Breast epithelium (tissue), 4 donors: ENCODE results near the gene CTXND1. TPM values are rescaled to one million over a fixed set of nuclear protein-coding genes. Genes with fewer than 3 reads are reported as not detected.

ENCODE experiments used
- DNase-seq, 2 donors: peaks; one replicate each; pipeline ENCODE4 v3.0.0-alpha.2; 2019; ENCODE audit warnings: low spot score in 2 of 2
- H3K27ac ChIP-seq, 2 donors: fragments of 200-600 bp; sonication (generic) in 1 of 2; one replicate each; pipeline ENCODE4 v1.5.1; 2016 to 2019; ENCODE audit warnings: mild to moderate bottlenecking in 1 of 2
- H3K27me3 ChIP-seq, 2 donors: fragments of 200-600 bp; sonication (generic) in 1 of 2; one replicate each; pipeline versions ENCODE4 v1.5.1 to v1.6.0; 2017 to 2019; ENCODE audit warnings: control low read depth in 1 of 2, mild to moderate bottlenecking in 1 of 2
- H3K36me3 ChIP-seq: fragments of 200-600 bp; one replicate; pipeline ENCODE4 v1.5.1; 2019
- H3K4me1 ChIP-seq, 2 donors: fragments of 200-600 bp; sonication (generic); one replicate each; pipeline ENCODE4 v1.5.1; 2016 to 2019; ENCODE audit warnings: control low read depth in 1 of 2
- H3K4me3 ChIP-seq, 3 donors: fragments of 200-600 bp; sonication (generic); 1 replicate in 2 of 3; 2 replicates in 1 of 3; pipeline ENCODE4 v1.5.1; 2016 to 2019; ENCODE audit warnings: mild to moderate bottlenecking in 3 of 3, moderate library complexity in 2 of 3
- H3K9me3 ChIP-seq, 2 donors: fragments of 200-600 bp; sonication (generic) in 1 of 2; one replicate each; pipeline ENCODE4 v1.5.1; 2016 to 2019; ENCODE audit warnings: control low read depth in 1 of 2
- CTCF ChIP-seq, 3 donors: fragments of 450-650 bp; IDR thresholded peaks; one replicate each; pipeline ENCODE4 v1.5.1; 2016 to 2017; ENCODE audit warnings: antibody characterized with exemption in 3 of 3, mild to moderate bottlenecking in 3 of 3, moderate library complexity in 3 of 3
- POLR2A ChIP-seq: fragments of 450-650 bp; IDR thresholded peaks from one replicate; pipeline ENCODE4 v1.6.1; 2016; ENCODE audit warnings: antibody characterized with exemption, mild to moderate bottlenecking, moderate library complexity
- POLR2AphosphoS5 ChIP-seq, 3 donors: sonication (generic); formaldehyde crosslinking; IDR thresholded peaks; one replicate each; pipeline ENCODE4 v1.6.1; 2017; ENCODE audit warnings: antibody characterized with exemption in 3 of 3
- intact Hi-C: fragments of 100-400 bp; cut with DNase I; formaldehyde crosslinking; loops from one replicate; pipeline ENCODE4 v1.15.1; 2023; ENCODE audit warnings: low total_unique reads
- total RNA-seq, 3 donors: library from RNA; depleted of rRNA; stranded (reverse); fragments of >200 nt; gene quantifications; one replicate each; pipeline ENCODE4 v1.1.0, GENCODE V29; 2016

The CTXND1 gene
- total RNA-seq, 3 donors from 2014 or later: not detected

- DNase-seq: no peak
- TF ChIP-seq POLR2AphosphoS5 (IDR thresholded peaks at IDR 0.05) (no peak), CTCF (IDR thresholded peaks at IDR 0.05) (no peak), POLR2A (no peak)
- Histone ChIP-seq H3K27ac (no peak overlapping the region), H3K36me3 (no peaks in the 10 kb centered on the region), H3K9me3 (no peaks in the 10 kb centered on the region), H3K4me3 (no peak overlapping the region), H3K4me1 (no peaks in the 10 kb centered on the region), H3K27me3 (peaks cover 0 to 4% of the 10 kb centered on the region in 2 donors)
- intact Hi-C loops: no loop called here
Measured at GRCh38 chr15:80288131-80288530, 36.1 kb upstream of the CTXND1 start.

GRCh38 chr15:80286055-80286454 lies 34.0 kb upstream of the CTXND1 start:
- intact Hi-C loops: no loop called here
- no peaks in the 10 kb centered on the region for H3K36me3 ChIP-seq
- no peak overlapping the region for H3K27ac ChIP-seq
- DNase-seq: no peak
- H3K4me1 ChIP-seq: no peaks in the 10 kb centered on the region
- TF ChIP-seq POLR2AphosphoS5 (IDR thresholded peaks at IDR 0.05): no peak
- TF ChIP-seq POLR2A: no peak
- no peak for TF ChIP-seq CTCF (IDR thresholded peaks at IDR 0.05)
- no peak overlapping the region for H3K4me3 ChIP-seq
- no peaks in the 10 kb centered on the region for H3K9me3 ChIP-seq
- H3K27me3 ChIP-seq: peaks cover 0 to 4% of the 10 kb centered on the region in 2 donors

- intact Hi-C loops: no loop called here
- H3K4me1 ChIP-seq: no peaks in the 10 kb centered on the region
- H3K9me3 ChIP-seq: no peaks in the 10 kb centered on the region
- H3K27ac ChIP-seq: no peak overlapping the region
- H3K36me3 ChIP-seq: no peaks in the 10 kb centered on the region
- H3K27me3 ChIP-seq: peaks cover 0 to 4% of the 10 kb centered on the region in 2 donors
- TF ChIP-seq CTCF (IDR thresholded peaks at IDR 0.05) (no peak), POLR2A (no peak), POLR2AphosphoS5 (IDR thresholded peaks at IDR 0.05) (no peak)
- no peak for DNase-seq
- H3K4me3 ChIP-seq: no peak overlapping the region
Measured at GRCh38 chr15:80285379-80285778, 33.4 kb upstream of the CTXND1 start.

- Histone ChIP-seq H3K27me3 (peaks cover 0 to 4% of the 10 kb centered on the region in 2 donors), H3K36me3 (no peaks in the 10 kb centered on the region), H3K4me1 (no peaks in the 10 kb centered on the region), H3K9me3 (no peaks in the 10 kb centered on the region), H3K27ac (no peak overlapping the region), H3K4me3 (no peak overlapping the region)
- intact Hi-C loops: no loop called here
- DNase-seq: no peak
- TF ChIP-seq CTCF (IDR thresholded peaks at IDR 0.05) (no peak), POLR2AphosphoS5 (IDR thresholded peaks at IDR 0.05) (no peak)
Measured at GRCh38 chr15:80283531-80283930, 31.5 kb upstream of the CTXND1 start.

GRCh38 chr15:80277147-80277546 lies 25.1 kb upstream of the CTXND1 start:
- H3K4me1 ChIP-seq: no peaks in the 10 kb centered on the region
- DNase-seq: no peak
- TF ChIP-seq POLR2A: no peak
- TF ChIP-seq POLR2AphosphoS5 (IDR thresholded peaks at IDR 0.05): no peak
- TF ChIP-seq CTCF (IDR thresholded peaks at IDR 0.05): no peak
- H3K27me3 ChIP-seq: no peaks in the 10 kb centered on the region
- no peak overlapping the region for H3K4me3 ChIP-seq
- intact Hi-C loops: loop anchor here (5.0 kb wide), 1 partner anchor 970 kb away; no protein-coding TSS in a partner anchor
- no peaks in the 10 kb centered on the region for H3K36me3 ChIP-seq
- H3K9me3 ChIP-seq: no peaks in the 10 kb centered on the region
- H3K27ac ChIP-seq: no peak overlapping the region
